Endothelial cell of umbilical vein (primary cell): ENCODE measurements around the gene STK39. TPM values are rescaled to one million over a fixed set of nuclear protein-coding genes. Genes with fewer than 3 reads are reported as not detected.

Experiments
- BruUV-seq: library from RNA; stranded (reverse); fragments of 400-500 nt; replicated peaks from 2 replicates; lab custom pipeline; 2021; lab: Mats Ljungman, UMichigan
- CTCF ChIA-PET: fragments of 300-600, 350-600 bp; sonication (Branson Sonifier 250); formaldehyde crosslinking; loops from one replicate; lab custom pipeline; 2021; ENCODE audit warnings: antibody characterized with exemption, inconsistent platforms; lab: Charles Lee
- POLR2A ChIA-PET: fragments of 300-600, 350-600 bp; sonication (Branson Sonifier 250); formaldehyde crosslinking; loops from one replicate; lab custom pipeline; 2021; ENCODE audit warnings: antibody characterized with exemption, inconsistent platforms; lab: Charles Lee
- DNase-seq: peaks from one replicate; pipeline ENCODE4 v3.0.0-alpha.2; 2011; ENCODE audit warnings: low read depth, low spot score
- FAIRE-seq: peaks from 2 replicates; lab custom pipeline; 2011; peaks lifted over from hg19 to GRCh38; lab: Jason Lieb, UNC
- H2AFZ ChIP-seq: 2 replicates; pipeline ENCODE4 v1.6.0; 2012; ENCODE audit warnings: low read depth, low read length, control low read depth, inconsistent platforms
- H3K27ac ChIP-seq: 2 replicates; pipeline ENCODE4 v1.5.1; 2011; ENCODE audit warnings: low read depth, mild to moderate bottlenecking, control low read depth, low read length, moderate library complexity; ENCODE audit not compliant: insufficient read depth
- H3K27me3 ChIP-seq, 2 experiments: 2 replicates each; pipeline versions ENCODE4 v1.6.0 to v1.6.1; 2011; ENCODE audit warnings: low read length in 2 of 2, mixed read lengths in 1 of 2; ENCODE audit not compliant: control insufficient read depth in 2 of 2, insufficient read depth in 2 of 2
- H3K36me3 ChIP-seq, 2 experiments: 2 replicates in 1 of 2; 3 replicates in 1 of 2; pipeline ENCODE4 v1.5.1; 2011; ENCODE audit warnings: low read length in 2 of 2, mild to moderate bottlenecking in 1 of 2, moderate library complexity in 1 of 2; ENCODE audit not compliant: control insufficient read depth in 2 of 2, insufficient read depth in 2 of 2; ENCODE audit errors: extremely low read depth in 1 of 2
- H3K4me1 ChIP-seq: 3 replicates; pipeline ENCODE4 v1.5.1; 2011; ENCODE audit warnings: mild to moderate bottlenecking, low read length; ENCODE audit not compliant: control insufficient read depth, insufficient read depth; ENCODE audit errors: extremely low read depth
- H3K4me2 ChIP-seq: 2 replicates; pipeline ENCODE4 v1.6.1; 2011; ENCODE audit warnings: low read length, control low read depth, mixed read lengths; ENCODE audit not compliant: insufficient read depth
- H3K4me3 ChIP-seq, 3 experiments: fragments of 200-600 bp in 1 of 3; sonication (generic), shearing (Covaris generic) in 1 of 3; replicated peaks in 1 of 3; 2 replicates each; pipeline ENCODE4 v1.5.1; 2011 to 2016; ENCODE audit warnings: control low read depth in 3 of 3, low read length in 3 of 3, mild to moderate bottlenecking in 2 of 3, inconsistent platforms in 1 of 3, low read depth in 1 of 3, moderate library complexity in 1 of 3; ENCODE audit not compliant: insufficient read depth in 1 of 3
- H3K79me2 ChIP-seq: 2 replicates; pipeline ENCODE4 v1.6.0; 2012; ENCODE audit warnings: low read length, inconsistent platforms; ENCODE audit not compliant: control insufficient read depth, insufficient read depth
- H3K9ac ChIP-seq: replicated peaks from 2 replicates; pipeline ENCODE3; 2011; ENCODE audit warnings: low read length, control low read depth; ENCODE audit not compliant: insufficient read depth; ENCODE audit errors: extremely low read depth
- H3K9me1 ChIP-seq: replicated peaks from 3 replicates; pipeline ENCODE4 v1.6.0; 2011; ENCODE audit warnings: mild to moderate bottlenecking, low read length; ENCODE audit not compliant: control insufficient read depth, insufficient read depth; ENCODE audit errors: extremely low read depth
- H3K9me3 ChIP-seq: replicated peaks from 2 replicates; pipeline ENCODE4 v1.5.1; 2012; ENCODE audit warnings: low read length, inconsistent platforms; ENCODE audit not compliant: control insufficient read depth, insufficient read depth
- H4K20me1 ChIP-seq: replicated peaks from 2 replicates; pipeline ENCODE3; 2011; ENCODE audit warnings: mild to moderate bottlenecking, low read length; ENCODE audit not compliant: control insufficient read depth, insufficient read depth; ENCODE audit errors: extremely low read depth
- EZH2 ChIP-seq: IDR thresholded peaks from 2 replicates; pipeline ENCODE4 v1.6.1; 2012; ENCODE audit warnings: borderline replicate concordance, low read depth, mild to moderate bottlenecking, moderate library complexity, low read length, inconsistent platforms; ENCODE audit not compliant: severe bottlenecking
- POLR2A ChIP-seq: IDR thresholded peaks from 2 replicates; pipeline ENCODE4 v1.6.1; 2012; ENCODE audit warnings: low read depth, mild to moderate bottlenecking, control low read depth, low read length
- dilution Hi-C: fragments of 300-500 bp; cut with MboI; formaldehyde crosslinking; loops from one replicate; pipeline ENCODE4 v1.15.0; 2019; ENCODE audit warnings: low sequenced_read_pairs; ENCODE audit not compliant: extremely low pct_ligation_motif_present
- intact Hi-C: fragments of 100-400 bp; cut with micrococcal nuclease; formaldehyde crosslinking; loops from one replicate; pipeline ENCODE4 v1.10.0; 2022
- polyA plus RNA-seq, 4 experiments: library from polyadenylated mRNA; depleted of rRNA in 3 of 4; stranded (reverse) in 3 of 4; unstranded in 1 of 4; fragments of >200 nt; gene quantifications; 2 replicates each; pipeline versions ENCODE4 v1.2.1 to v1.2.3, GENCODE V29; 2011 to 2012; ENCODE audit warnings: missing spikeins in 1 of 4
- total RNA-seq: library from RNA; stranded (reverse); gene quantifications from 2 replicates; pipeline ENCODE4 v1.2.3, GENCODE V29; 2021

Gene STK39
- total and polyA plus RNA-seq, 2 donors (not counting 3 experiments of a cell fraction or from before 2014, with no cell fraction given) = 4.6 to 13.1 TPM

- no peaks in the 10 kb centered on the region for H3K36me3 ChIP-seq
- POLR2A ChIA-PET = no interaction called here
- intact Hi-C loops = no loop called here
- no peak overlapping the region for H3K9ac ChIP-seq
- DNase-seq = no peak
- H3K9me1 ChIP-seq = no peaks in the 10 kb centered on the region
- no TSS peak for BruUV-seq
- no peaks in the 10 kb centered on the region for H4K20me1 ChIP-seq
- TF ChIP-seq POLR2A = no peak
- CTCF ChIA-PET = interaction anchor here (1.6 kb wide), 1 partner anchor 95 kb away, joined by 7 read pairs; no protein-coding TSS in a partner anchor
- no peaks in the 10 kb centered on the region for H3K9me3 ChIP-seq
- no peak overlapping the region for H2AFZ ChIP-seq
- H3K27ac ChIP-seq = no peak overlapping the region
- H3K27me3 ChIP-seq = no peaks in the 10 kb centered on the region
- dilution Hi-C loops = no loop called here
- no peaks in the 10 kb centered on the region for H3K79me2 ChIP-seq
- H3K4me2 ChIP-seq = no peak overlapping the region
- no peak overlapping the region for H3K4me3 ChIP-seq
- FAIRE-seq = no peak
- no peaks in the 10 kb centered on the region for H3K4me1 ChIP-seq
These were observed 222.9 kb downstream of the STK39 start for GRCh38 chr2:168024459-168024858.

- no peak overlapping the region for H2AFZ ChIP-seq
- no peaks in the 10 kb centered on the region for H3K9me1 ChIP-seq
- dilution Hi-C loops = no loop called here
- no peak for TF ChIP-seq EZH2
- H3K4me2 ChIP-seq = no peak overlapping the region
- BruUV-seq = no TSS peak
- intact Hi-C loops = no loop called here
- no peaks in the 10 kb centered on the region for H3K9me3 ChIP-seq
- no peaks in the 10 kb centered on the region for H3K4me1 ChIP-seq
- DNase-seq (no peak), FAIRE-seq (no peak)
- no peaks in the 10 kb centered on the region for H4K20me1 ChIP-seq
- H3K27ac ChIP-seq = no peak overlapping the region
- H3K79me2 ChIP-seq = no peaks in the 10 kb centered on the region
- no peaks in the 10 kb centered on the region for H3K36me3 ChIP-seq
- ChIA-PET CTCF (no interaction called here), POLR2A (no interaction called here)
- no peak overlapping the region for H3K9ac ChIP-seq
- H3K4me3 ChIP-seq = no peak overlapping the region
- no peaks in the 10 kb centered on the region for H3K27me3 ChIP-seq
These were observed 225.4 kb downstream of the STK39 start for GRCh38 chr2:168021800-168022587.
